NCI-H1092 (cell line): Measurements from ENCODE around the gene SIAH1.
"Not testable (repeated sequence)": the region's sequence is repeated elsewhere in the genome, so short reads cannot be mapped to it uniquely, and the experiment has no call there.

Experiments used
- DNase-seq: peaks from one replicate; lab custom pipeline; 2025; lab: John Stamatoyannopoulos, UW

Gene SIAH1

DNA sequence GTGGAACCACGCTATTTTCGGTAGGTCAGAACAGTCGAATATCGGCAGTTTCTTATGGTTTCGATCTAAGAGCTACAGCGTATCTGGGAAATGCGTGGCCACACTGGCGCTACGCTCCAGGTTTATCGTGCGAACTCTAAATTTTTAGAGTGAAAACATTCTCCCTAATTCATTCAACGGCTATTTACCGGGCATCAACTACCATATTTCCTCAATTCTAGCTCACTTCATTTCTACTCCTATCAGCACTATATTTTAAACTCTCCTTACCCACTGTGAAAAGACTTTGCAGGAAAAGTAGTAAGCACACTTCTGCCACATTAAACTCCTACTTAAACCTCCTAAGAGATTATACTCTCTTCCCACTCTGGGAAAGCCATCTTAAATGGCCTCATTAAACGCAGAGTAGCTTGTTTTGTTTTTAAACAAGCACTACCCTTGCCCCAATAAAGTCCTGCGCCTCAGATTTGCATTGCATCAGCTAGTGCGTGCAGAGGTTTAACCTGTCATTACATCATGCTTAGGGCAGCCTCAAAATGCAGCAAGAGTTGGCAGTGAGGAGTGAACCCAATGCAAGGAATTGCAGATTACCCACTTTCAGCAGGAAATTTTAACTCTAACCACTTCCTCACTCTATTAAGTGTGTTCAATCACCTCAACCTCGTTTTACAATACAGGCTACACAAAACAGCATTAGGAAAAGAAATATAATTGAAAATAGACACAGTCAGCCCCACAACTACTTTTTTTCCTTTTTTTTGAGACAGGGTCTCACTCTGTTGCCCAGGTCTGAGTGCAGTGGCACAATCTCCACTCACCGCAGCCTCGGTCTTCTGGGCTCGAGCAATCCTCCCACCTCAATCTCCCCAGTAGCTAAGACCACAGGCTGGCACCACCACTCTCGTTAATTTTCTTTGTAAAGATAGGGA, 18.8 kb downstream of the SIAH1 start:
- DNase-seq = no peak

DNA sequence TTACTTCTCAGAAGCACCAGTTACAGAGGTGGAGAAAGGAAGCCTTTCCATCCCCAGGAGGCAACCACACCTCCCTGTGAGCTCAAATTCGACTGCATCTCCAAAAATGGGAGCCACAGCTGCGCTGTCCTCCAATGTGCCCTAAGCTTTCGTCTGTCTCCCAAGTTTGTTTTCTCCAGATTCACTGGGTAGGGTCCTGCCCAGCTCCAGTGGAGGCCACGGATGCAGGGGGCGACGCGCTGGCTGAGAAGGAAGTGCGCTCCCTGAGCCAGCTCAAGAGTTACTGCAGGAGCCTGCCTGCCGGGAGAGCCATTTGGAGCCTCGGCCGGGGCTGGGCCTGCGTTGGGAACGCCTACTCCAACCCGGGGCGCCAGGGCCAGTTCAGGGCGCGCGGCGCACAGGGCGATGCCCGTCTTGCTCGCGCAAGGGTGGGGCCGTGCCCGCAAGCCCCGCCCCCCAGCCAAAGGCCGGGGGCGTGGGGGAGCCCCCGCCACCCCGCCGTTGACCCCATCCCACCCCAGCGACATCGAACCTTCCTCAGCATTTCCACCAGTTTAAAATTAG, 19.5 kb downstream of the SIAH1 start:
- DNase-seq = peak; percentile 5

DNA sequence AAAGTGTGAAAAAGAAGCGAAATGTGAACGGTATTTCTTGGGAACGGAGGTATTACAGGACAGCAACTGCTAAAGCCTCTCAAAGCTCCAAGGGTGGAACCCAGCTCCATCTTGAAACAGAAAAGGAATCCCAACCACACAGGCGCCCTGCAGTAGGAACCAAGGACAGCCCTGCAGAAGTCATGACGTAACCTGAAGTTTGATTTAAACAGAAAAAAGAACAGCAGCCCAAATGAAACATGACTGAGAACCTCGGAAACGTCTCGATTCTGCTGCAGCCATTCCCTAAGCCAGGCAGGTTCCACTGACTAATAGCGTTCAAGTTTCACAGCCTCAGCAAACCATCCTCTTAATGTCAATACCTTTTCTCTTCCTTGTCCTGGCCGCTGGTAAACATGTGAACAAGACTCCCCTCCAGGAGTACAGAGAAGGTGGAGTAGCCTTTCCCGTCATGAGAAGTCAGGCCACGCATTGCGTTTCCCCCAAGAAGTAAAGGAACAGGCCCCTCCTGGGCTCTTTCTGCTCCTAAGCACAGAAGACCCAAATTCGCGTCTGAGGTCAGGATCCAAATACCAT, 20.1 kb downstream of the SIAH1 start:
- no peak for DNase-seq

DNA sequence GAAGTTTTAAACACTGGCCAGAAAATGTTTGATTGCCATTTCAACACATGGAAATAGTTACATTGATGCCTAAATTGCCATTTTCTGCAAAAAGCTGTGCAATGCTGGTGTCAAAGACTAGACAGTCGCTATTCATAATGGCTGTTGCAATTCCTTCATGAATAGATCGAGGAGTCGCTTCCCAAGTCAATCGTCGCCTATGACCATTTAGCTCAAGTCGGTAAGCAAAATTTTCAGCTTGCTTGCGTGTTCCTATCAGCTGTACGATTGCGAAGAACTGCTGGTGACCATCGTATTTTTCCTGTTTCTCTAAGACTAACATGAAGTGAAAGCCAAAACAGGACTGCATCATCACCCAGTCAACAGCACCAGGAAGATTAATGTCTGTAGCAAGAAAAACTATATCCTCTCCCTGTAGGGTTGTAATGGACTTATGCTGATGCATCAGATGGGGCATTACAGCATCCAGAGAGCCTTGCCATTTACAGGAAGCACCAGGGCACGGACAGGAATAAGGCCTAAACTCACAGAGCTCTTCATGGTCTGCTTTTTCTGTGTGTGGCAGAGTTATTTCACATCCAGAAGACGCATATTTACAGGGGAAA, 23.6 kb downstream of the SIAH1 start:
- no peak for DNase-seq

DNA sequence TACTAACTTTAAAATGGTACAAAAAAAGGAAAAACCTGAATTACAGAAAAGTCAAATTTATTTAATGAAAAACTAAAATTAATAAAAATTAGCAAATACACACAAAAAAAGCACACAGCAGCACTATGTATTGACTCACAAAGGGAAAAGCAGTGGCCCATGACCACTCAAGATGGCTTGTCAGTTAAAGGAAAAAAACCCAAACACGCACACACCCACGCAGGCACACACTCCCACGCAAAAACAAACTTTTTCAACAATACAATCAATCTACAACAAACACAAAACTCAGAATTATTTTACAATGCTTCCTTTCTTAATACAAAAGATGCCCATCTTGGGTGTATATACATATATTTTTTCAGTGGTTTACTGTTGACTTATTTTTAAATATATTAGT, 24.2 kb downstream of the SIAH1 start:
- no peak for DNase-seq

DNA sequence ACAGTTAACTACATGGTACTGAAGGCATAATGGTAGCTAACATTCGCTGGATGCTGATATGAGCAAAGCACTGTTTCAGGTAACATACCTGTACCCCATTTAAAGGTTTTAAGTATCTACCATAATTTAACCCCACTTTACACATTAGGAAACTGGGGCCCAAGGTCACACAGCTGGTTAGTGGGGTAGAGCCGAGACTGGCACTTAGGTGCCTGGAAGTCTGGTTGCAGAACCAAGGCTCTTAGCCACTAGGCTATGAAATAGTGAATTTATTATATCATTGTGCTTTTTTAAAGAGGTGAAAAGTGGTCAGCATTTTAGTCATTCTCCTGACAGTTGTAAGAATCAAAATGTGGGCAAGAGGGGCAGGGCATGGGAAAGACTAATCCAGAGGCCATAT, 25.2 kb downstream of the SIAH1 start:
- DNase-seq = no peak

DNA sequence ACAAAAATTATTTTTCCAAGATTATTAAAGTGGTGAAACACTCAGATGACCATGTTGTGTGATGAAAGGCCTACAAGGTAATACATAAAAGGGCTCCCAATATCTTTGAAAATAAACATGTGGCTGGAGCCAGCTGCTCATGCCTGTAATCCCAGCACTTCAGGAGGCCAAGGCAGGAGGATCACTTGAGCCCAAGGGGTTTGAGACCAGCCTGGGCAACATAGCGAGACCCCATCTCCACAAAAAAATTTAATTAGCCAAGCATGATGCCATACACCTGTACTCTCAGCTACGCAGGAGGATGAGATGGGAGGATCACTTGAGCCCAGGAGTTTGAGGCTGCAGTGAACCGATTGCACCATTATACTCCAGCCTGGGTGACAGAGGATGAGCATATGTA, 26.8 kb downstream of the SIAH1 start:
- DNase-seq = no peak

DNA sequence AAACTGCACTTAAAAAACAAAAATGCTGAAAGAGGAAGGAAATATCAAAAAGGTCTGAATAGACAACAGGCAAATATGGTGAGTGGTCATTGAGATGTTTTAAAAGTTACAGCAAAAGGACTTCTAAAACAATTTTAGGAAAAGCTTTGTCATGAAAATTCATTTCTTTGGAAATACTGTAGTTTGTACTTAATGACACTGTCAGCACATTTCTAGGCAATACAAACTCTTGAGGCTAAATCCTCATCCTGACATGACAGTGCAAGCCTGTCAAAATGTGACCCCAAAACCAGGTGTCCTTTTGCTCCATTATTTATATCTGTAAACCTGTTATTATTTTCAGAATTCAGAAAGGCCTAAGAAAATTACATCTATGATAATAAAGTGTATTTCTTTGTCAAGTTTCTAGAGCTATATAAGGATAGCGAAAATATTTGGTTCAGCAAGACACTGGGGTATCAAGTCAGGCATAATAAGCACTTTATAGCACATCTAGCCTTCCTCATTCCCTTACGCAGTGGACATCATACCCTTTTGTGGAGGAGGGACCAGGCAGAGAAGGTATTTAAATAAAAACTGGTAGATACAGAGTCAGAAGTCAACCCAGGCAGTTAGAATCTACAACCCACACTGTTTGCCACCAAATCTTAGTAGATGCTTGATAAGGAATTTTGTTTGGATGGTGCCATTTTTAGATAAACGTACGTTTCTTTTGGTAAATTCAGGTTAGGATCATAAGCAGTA, 28.4 kb downstream of the SIAH1 start:
- DNase-seq = no peak

DNA sequence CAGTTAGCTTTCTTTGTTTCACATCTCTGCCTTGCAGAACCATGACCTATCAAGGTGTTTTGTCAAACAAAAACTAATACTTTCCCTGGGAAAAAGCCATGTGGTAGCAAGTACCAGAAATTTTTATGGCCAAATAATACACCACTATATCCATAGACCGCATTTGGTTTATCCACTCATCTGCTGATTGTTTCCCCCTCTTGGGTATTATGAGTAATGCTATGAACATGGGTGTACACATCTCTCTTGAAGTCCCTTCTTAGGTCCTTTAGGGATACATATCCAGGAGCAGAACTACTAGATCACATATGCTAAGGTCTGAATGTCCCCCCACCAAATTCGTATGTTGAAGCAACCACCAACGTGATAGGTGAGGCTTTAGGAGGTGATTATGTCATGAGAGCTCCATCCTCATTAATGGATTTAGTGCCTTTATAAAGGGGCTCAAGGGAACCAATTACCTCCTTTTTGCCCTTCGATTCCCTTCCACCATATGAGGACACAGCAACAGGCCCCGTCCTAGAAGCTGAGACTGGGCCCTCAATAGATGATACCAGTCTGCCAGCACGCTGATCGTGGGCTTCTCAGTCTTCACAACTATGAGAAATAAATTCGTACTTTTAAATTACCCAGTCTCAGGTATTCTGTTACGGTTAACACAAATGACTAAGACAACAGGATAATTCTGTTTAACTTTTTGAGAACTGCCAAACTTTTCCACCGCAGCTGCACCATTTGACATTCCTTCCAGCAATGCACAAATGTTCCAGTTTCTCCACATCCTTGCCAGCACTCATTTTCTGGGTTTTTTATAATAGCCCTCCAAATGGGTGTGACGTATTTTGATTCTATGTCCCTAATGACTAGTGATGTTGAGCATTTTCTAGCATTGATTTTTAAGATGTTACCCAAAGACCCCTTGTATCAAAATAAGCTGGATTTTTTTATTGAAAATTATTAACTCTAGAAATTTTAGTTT, 30.0 kb downstream of the SIAH1 start:
- DNase-seq = no peak

DNA sequence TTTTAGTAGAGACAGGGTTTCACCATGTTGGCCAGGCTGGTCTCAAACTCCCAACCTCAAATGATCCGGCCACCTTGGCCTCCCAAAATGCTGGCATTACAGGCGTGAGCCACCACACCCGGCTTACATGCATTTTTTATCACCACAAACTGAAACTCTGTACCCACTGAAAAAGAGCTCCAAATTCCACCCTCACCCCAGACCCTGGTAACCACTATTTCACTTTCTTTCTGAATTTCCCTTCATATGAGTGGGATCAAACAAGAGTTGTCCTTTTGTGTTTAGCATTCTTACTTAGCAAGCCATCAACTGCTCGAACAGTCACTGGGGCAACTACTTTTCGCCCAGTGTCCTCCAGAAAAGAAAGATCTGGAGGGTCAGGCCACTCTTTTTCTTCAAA, 30.8 kb downstream of the SIAH1 start:
- DNase-seq = not testable (repeated sequence)

DNA sequence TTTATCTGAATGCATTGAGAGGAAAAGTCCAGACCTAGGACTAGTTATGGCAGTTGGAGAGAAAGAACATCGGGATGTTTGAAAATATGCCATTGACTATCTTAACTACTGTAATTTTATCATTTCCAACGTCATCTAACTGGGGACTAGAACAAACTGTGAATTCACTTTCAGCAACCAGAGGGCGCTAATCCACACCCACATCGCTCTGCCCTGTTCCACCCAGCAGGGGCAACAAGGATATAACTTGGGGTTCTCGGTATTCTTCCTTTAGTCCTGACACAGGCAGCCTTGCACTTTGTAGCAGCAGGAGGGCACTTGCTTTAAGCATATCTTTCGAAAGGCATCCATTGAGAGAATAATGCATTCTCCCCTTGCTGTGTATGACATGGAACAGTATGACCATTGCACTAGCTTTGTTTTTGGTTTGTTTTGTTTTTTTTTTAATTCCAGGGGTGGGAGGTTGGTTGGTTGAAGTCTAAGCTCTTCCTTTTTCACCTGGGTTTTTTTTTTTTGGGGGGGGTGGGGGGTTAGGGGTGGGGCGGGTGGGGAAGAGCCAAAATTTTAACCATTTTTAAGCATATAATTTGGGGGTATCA, 31.5 kb downstream of the SIAH1 start:
- peak; percentile 10 for DNase-seq

DNA sequence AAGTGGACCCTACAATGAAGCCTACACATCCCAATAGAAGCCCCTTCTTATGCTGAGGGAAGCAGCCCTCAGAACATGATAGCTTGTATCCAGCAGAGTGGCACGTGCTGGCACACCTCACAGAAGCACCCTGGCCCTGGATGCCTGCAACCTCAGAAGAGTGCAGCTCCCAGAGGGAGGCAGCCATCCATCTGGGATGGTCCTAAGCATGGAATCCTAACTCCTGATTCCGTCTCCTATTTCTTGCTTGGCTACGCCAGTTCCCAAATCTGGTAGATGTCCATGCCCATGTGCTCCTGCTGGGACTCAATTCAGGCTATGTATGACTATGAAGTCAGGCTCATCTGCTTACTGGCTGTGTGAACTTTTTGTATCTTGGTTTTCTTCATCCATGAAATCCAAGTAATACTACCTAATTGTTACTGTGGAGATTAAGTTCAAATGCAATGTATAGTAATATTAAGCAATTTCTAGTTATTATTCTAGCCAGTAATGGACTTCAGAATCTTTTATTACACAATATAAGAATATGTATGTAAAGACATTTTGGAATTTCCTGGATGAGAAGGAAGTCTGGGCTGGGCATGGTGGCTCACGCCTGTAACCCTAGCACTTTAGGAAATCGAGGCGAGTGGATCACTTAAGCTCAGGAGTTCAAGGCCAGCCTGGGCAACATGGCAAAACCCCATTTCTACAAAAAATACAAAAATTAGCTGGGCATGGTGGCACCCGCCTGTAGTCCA, 32.4 kb downstream of the SIAH1 start:
- DNase-seq = no peak

DNA sequence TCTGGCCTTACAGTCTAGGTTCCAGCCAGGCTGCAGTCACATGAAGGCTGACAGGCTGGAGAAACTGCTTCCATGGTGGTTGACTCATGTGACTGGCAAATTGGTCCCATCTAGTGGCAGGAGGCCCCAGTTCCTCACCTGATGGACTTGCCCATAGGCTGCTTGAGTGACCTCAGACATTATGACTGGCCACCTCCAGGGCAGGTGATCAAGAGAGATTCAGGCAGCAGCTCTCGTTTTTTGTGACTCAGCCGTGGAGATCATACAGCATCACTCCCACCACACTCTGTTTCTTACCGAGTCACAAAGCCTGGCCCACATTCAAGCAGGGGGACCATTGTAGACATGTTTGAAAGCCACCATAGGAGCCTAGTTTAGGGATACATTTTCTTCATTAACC, 34.5 kb downstream of the SIAH1 start:
- DNase-seq = no peak

DNA sequence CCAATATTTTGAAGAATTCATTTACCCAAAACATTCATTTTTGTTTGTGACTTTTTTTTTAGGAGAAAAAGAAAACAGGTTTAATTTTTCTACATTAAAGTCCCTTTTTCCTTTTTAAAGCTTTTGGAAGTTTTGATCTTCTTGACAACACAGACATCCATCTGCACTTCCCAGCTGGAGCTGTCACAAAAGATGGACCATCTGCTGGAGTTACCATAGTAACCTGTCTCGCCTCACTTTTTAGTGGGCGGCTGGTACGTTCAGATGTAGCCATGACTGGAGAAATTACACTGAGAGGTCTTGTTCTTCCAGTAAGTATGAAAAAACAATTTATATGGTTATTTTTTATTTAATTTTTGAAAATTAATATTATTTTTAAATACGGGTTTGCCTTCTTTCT, 37.2 kb downstream of the SIAH1 start:
- no peak for DNase-seq

DNA sequence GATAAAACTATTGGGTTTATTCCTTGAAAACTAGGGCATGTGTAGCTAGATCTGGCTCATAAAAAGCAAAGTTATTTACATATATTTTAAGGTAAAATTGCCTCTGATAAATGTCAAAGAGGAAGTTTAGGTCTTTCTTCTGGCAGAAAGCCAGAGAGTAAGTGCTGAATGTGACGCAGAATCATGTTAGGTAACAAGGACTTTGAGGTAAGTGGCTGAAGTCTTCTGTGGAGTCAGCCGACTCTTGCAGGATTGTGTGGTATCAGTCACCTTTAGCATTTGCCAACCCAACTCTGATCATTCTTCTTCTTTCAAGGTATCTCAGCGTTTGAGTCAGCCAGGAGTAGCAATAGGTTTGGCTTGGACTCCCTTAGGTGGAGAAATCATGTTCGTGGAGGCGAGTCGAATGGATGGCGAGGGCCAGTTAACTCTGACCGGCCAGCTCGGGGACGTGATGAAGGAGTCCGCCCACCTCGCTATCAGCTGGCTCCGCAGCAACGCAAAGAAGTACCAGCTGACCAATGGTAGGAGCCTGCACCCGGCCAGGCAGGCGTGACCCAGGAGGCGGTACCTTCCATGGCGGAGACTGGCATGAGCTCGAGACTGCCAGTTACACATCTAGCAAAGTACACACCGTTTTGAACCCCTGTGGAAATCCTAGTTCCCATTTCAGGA, 37.9 kb downstream of the SIAH1 start:
- DNase-seq = no peak

DNA sequence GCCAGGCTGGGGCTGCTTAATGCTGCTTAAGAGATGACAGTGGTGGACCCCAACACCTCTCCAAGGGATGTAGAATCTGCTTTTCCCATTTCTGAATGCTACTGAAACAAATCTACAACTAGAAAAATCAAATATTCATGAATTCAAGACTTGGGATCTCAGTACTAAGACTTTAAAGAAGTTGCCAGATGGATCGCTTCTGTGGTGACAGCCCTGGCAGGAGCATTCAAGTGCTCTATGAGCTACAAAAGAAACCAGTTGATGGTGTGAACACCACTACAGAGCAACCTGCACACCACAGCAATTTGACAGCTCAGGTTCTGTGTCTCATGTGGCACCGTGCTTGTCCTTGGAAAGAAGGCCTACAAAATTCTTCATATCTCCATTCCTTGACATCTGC, 42.6 kb downstream of the SIAH1 start:
- DNase-seq = no peak

DNA sequence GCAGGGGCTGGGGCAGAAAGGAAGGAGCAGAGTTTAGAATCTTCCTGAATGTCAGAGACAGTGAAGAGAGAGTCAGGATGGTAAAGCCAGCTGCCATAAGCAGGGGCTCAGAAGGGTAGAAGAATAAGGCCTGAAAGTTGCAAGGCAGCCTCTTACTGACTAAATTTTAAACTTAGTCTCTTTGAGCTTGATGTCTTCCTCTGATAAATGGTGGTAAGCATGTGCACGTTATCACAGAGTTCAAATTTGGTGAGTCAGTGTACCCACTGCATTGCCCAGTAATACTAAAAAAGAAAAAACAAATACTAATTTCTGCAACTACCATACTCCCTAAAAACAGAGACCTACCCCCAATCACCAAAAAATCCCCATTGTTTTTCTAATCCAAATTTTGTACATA, 45.2 kb downstream of the SIAH1 start:
- no peak for DNase-seq

DNA sequence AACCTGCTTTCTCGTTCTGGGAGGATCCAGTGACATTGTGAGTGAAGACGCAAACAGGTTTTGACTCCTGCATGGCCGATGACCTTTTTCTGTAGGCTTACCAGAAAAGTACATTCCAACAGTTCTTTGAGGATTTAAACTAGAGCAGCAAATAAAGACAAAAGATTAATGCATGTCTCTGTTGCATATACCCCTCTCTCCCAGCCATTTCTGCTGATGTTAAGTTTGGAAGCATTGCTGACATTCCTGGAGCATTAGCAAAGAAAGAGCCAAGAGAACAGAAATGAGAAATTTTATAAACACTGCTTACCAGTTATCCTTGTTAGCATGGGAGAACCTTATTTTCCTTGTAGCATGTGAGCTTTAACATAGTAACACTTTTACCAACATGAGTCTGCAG, 49.3 kb downstream of the SIAH1 start:
- DNase-seq = no peak

DNA sequence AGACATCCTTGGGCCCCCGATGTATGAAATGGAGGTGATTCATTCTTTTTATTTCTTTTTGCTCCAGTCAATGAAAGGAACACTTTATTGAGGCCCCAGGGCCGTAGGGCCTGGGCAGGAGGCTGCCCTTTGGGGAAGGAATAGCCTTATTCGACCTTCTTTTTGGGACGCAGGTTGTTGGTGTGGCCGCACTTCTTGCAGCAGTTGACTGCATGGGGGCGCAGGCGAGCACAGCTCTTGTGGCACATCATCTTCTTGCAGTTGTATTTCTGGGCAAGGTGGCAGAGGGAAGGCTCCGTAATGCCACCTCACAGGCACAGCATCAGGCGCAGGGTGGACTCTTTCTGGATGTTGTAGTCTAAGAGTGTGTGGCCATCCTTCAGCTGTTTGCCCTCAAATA, 50.9 kb downstream of the SIAH1 start:
- DNase-seq = no peak
